Lower leg skin (tissue), 3 donors: ENCODE data around the gene COPB1.

Source experiments
- CTCF ChIP-seq, 3 donors: fragments of 450-650 bp; IDR thresholded peaks; one replicate each; pipeline ENCODE4 v1.5.1; 2016; ENCODE audit warnings: antibody characterized with exemption in 3 of 3, mild to moderate bottlenecking in 3 of 3, moderate library complexity in 2 of 3
- POLR2A ChIP-seq, 2 donors: fragments of 450-650 bp; IDR thresholded peaks; one replicate each; pipeline ENCODE4 v1.6.1; 2016 to 2017; ENCODE audit warnings: antibody characterized with exemption in 2 of 2, mild to moderate bottlenecking in 1 of 2, moderate library complexity in 1 of 2

GRCh38 chr11:14425621-14426020, 74.0 kb downstream of the COPB1 start:
- TF ChIP-seq CTCF (IDR thresholded peaks at IDR 0.05) (no peak), POLR2A (IDR thresholded peaks at IDR 0.05) (no peak)
